Vagina (tissue), 2 donors: Measurements from ENCODE around the gene KRT17.

Experiments
- POLR2A ChIP-seq, 2 donors: fragments of 450-650 bp; IDR thresholded peaks; one replicate each; pipeline ENCODE4 v1.6.1; 2017; ENCODE audit warnings: antibody characterized with exemption in 2 of 2, mild to moderate bottlenecking in 2 of 2, moderate library complexity in 2 of 2
- POLR2AphosphoS5 ChIP-seq, 2 donors: sonication (generic); formaldehyde crosslinking; IDR thresholded peaks; one replicate each; pipeline ENCODE4 v1.9.0; 2017; ENCODE audit warnings: antibody characterized with exemption in 2 of 2, mild to moderate bottlenecking in 2 of 2, low read depth in 1 of 2; ENCODE audit not compliant: insufficient read depth in 1 of 2
- TF ChIP-seq, protein P1 (sequence below), 3 experiments: fragments of 450-650 bp in 2 of 3; fragments of 200-600 bp in 1 of 3; sonication (generic) in 1 of 3; IDR thresholded peaks; one replicate each; pipeline ENCODE4 v1.5.1; 2017 to 2019; ENCODE audit warnings: antibody characterized with exemption in 3 of 3, mild to moderate bottlenecking in 2 of 3, moderate library complexity in 2 of 3

DNA sequence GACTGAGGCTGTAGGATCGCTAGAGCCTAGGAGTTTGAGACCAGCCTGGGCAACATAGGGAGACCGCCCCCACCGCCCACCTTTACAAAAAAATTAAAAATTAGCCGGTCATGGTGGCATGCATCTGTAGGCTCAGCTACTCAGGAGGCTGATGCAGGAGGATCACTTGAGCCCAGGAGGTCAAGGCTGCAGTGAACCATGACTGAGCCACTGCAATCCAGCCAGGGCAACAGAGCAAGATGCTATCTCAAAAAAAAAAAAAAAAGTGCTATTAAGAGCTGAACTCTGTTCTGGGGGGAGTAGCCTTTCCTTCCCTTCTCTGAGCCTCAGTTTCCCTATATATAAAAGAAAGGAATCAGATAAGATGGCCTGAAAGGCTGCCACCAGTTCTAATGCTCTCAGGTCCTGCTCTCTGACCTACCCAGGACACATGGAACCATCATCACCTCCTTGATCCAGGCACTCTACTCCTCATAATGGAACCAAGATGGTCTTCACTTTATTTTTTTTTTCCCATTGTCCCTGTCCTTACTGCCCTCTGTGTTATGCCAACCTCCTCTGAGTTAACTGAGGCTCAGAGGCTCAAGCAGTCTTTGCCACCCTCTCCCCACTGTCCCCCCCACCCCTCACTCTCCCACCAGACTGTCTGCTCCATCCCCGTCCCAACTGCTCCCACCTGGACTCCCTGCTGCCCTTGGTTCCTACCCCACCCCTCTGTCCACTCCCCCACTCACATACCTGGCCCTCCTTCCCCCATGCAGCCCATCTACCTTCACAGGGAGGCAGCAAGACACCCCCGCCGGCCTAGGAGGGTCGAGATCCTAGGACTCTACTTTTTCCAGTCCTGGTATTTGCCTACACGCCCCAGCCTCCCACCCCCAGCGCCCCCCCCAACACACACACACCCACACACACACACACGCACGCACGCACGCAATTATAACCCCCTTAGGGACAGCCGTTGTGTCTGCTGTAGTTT lies 40.5 kb upstream of the KRT17 start:
- TF ChIP-seq, protein P1, sequence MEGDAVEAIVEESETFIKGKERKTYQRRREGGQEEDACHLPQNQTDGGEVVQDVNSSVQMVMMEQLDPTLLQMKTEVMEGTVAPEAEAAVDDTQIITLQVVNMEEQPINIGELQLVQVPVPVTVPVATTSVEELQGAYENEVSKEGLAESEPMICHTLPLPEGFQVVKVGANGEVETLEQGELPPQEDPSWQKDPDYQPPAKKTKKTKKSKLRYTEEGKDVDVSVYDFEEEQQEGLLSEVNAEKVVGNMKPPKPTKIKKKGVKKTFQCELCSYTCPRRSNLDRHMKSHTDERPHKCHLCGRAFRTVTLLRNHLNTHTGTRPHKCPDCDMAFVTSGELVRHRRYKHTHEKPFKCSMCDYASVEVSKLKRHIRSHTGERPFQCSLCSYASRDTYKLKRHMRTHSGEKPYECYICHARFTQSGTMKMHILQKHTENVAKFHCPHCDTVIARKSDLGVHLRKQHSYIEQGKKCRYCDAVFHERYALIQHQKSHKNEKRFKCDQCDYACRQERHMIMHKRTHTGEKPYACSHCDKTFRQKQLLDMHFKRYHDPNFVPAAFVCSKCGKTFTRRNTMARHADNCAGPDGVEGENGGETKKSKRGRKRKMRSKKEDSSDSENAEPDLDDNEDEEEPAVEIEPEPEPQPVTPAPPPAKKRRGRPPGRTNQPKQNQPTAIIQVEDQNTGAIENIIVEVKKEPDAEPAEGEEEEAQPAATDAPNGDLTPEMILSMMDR (IDR thresholded peaks at IDR 0.05) = no peak
- no peak for TF ChIP-seq POLR2A (IDR thresholded peaks at IDR 0.05)
- TF ChIP-seq POLR2AphosphoS5 (IDR thresholded peaks at IDR 0.05; ENCODE audit: insufficient read depth in 1 of 2, low read depth in 1 of 2) = no peak
